Measurements from ENCODE around the gene SLC38A5. TPM values are rescaled to one million over a fixed set of nuclear protein-coding genes. Genes with fewer than 3 reads are reported as not detected.

SLC38A5 gene
- total and polyA plus RNA-seq, 2 donors (not counting 3 experiments of a cell fraction or from before 2014, with no cell fraction given): 21.6 to 28.8 TPM

GRCh38 chrX:48474127-48474526 is 4.1 kb upstream of the SLC38A5 start:
- no peak for TF ChIP-seq MYC (IDR thresholded peaks at IDR 0.05; ENCODE audit: low read depth, low read length)
- TF ChIP-seq GATA2 (IDR thresholded peaks at IDR 0.05; ENCODE audit: insufficient read depth, insufficient read length, low read depth, low read length): no peak
- TF ChIP-seq EZH2 (IDR thresholded peaks at IDR 0.05; ENCODE audit: borderline replicate concordance, low read depth, low read length, severe bottlenecking): no peak
- no peak for TF ChIP-seq CTCF (IDR thresholded peaks at IDR 0.05; ENCODE audit: extremely low read depth in 1 of 2, insufficient read depth in 1 of 2, low read depth in 1 of 2, low read length in 2 of 2)
- no peak for TF ChIP-seq POLR2A (IDR thresholded peaks at IDR 0.05; ENCODE audit: low read depth, low read length)
- TF ChIP-seq MAX (IDR thresholded peaks at IDR 0.05; ENCODE audit: insufficient read depth, insufficient read length): no peak
- TF ChIP-seq JUN (IDR thresholded peaks at IDR 0.05; ENCODE audit: borderline replicate concordance, insufficient read depth, insufficient read length, low read depth): no peak
- no peak for TF ChIP-seq FOS (IDR thresholded peaks at IDR 0.05; ENCODE audit: borderline replicate concordance, insufficient read depth, low read length)
- TF ChIP-seq POLR2AphosphoS5 (IDR thresholded peaks at IDR 0.05; ENCODE audit: insufficient read depth, low read depth, low read length): no peak
- Histone ChIP-seq H3K79me2 (ENCODE audit: control insufficient read depth, insufficient read depth, low read length) (peaks cover 32% of the 10 kb centered on the region), H2AFZ (ENCODE audit: low read depth, low read length) (no peak overlapping the region), H3K9me3 (replicated peaks; ENCODE audit: control insufficient read depth, insufficient read depth, low read length) (no peaks in the 10 kb centered on the region), H3K27me3 (ENCODE audit: control insufficient read depth in 2 of 2, insufficient read depth in 2 of 2, low read length in 2 of 2) (no peaks in the 10 kb centered on the region), H3K27ac (ENCODE audit: insufficient read depth, low read depth, low read length) (no peak overlapping the region), H3K4me1 (ENCODE audit: control insufficient read depth, extremely low read depth, insufficient read depth, low read length) (peaks cover 6% of the 10 kb centered on the region), H3K4me2 (ENCODE audit: insufficient read depth, low read length) (no peak overlapping the region), H4K20me1 (replicated peaks; ENCODE audit: control insufficient read depth, extremely low read depth, insufficient read depth, low read length) (no peaks in the 10 kb centered on the region), H3K36me3 (ENCODE audit: control insufficient read depth in 2 of 2, extremely low read depth in 1 of 2, insufficient read depth in 2 of 2, low read length in 2 of 2) (no peaks in the 10 kb centered on the region), H3K4me3 (replicated peaks in 1 of 3; ENCODE audit: insufficient read depth in 1 of 3, low read depth in 1 of 3, low read length in 3 of 3) (no peak overlapping the region), H3K9me1 (replicated peaks; ENCODE audit: control insufficient read depth, extremely low read depth, insufficient read depth, low read length) (no peaks in the 10 kb centered on the region), H3K9ac (replicated peaks; ENCODE audit: extremely low read depth, insufficient read depth, low read length) (no peak overlapping the region)
- DNase-seq (ENCODE audit: low read depth, low spot score): no peak
- ChIA-PET CTCF (interaction anchor here (0.8 to 1.8 kb wide), 4 partner anchors 10 to 391 kb away, joined by 3 to 4 read pairs (median 4); partner anchors contain the start of gene TBC1D25), POLR2A (no interaction called here)
- FAIRE-seq: peak; percentile 89
- BruUV-seq (replicated peaks): no TSS peak
- dilution Hi-C loops (cut with MboI; ENCODE audit: extremely low pct_ligation_motif_present, low sequenced_read_pairs) (no loop called here), intact Hi-C loops (cut with micrococcal nuclease) (no loop called here)
